HG02852 (cell line): Measurements from ENCODE around the gene POP4.

Experiments used
- ATAC-seq: cut with Tn5 transposase; IDR thresholded peaks from one replicate; pipeline ENCODE4 v1.9.1; 2021; ENCODE audit warnings: mild to moderate bottlenecking, moderate library complexity; ENCODE audit not compliant: unreplicated experiment

POP4 gene

GRCh38 chr19:29660835-29661234, 54.8 kb downstream of the POP4 start:
- ATAC-seq, result no peak

DNA sequence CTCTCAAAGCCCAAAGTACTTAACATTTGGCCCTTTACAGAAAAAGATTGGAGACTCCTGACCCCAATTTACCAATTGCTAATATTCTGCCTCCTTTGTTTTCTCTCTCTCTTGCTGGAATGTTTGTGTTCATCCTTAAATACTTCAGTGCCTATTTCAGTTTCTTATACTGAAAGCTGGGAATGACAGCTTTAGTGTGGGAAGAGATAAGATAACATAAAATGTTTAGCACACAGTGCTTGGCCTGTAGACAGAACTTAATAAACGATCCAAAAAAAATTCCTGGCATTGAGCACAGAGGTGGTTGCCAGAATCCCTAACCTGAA, 56.2 kb downstream of the POP4 start:
- ATAC-seq, result no peak

DNA sequence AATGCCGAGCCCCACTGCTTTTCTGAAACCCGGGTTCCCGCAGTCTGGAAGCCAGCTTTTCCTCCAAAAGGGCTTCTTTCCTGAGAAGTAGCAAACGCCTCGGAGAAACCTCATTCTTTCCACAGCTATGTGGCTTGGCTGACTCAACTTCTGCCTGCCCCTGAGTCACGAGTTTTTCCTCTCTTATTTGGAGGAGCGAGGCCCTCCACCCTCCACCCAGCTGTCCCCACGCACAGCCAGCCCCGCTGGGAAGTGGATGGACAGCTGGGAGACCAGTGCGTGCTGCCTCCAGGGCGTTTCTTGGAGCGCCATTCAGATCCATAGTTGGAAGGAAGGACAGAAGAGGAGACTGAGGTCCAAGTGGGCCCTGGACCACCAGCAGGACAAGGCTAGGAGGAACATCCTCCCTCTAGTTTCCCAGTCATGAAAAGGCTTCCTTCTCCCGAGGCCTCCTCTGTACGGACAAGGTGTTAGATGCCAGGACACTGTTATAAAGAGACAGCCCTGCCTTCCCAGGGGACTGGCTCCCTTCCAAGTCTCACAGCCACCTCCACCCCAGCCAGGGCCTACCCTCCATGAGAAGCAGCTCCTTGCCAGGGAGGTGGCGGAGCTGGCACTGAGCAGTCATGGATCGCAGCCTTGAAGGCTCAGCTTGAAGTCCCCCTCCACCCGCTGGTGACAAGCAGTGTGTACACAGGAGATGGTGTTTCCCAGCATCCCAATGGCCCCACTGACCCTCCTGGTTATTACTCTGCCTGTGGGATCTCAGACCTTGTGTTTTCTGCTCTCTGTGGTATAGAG, 56.7 kb downstream of the POP4 start:
- ATAC-seq, result no peak

GRCh38 chr19:29663861-29664752, 58.0 kb downstream of the POP4 start:
- ATAC-seq, result no peak

DNA sequence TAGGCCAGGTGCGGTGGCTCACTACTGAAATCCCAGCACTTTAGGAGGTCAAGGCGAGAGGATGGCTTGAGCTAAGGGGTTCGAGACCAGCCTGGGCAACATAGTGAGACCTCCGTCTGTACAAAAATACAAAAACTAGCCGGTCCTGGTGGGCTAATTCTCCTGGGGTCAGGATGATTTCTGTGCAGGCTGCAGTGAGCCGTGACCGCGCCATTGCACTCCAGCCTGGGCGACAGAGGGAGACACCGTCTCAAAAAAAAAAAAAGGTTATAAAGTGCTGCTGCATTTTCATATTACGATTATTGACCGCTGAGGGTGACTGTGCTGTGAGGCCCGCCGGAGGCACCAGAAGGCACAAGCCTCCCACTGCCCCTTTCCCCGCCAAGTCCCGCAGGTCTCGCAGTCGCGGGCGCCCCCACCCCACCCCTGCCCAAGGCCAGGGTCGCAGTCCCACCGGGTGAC, 58.7 kb downstream of the POP4 start:
- ATAC-seq, result peak; percentile 29

DNA sequence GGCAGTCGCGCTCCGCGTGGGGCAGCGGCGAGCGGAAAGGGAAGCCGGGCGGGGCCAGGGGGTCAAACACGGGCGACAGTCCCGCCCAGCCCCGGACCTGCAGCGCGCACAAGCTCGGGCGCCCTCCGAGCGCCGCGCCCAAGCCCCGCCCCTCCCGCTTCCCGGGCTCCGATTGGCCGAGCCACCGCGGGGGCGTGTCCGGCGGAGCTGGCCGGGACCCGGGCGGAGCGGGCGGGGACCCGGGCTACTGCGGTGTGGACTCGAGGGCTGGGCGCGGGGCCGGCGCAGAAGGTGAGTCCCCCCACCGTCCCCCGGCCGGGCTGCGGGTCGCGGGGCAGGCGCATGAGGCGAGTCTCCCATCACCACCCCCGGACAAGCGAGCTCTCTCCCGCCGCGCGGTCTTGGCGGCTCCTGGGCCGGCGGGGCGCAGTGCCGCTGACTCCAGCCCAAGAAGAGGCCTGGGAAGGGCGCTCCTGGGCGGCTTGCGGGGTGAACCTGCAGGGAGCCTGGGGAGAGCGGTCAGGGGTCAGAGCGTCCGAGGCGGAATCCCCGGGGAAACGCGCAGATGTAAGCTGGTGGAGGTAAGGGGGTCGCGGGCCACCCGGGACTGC, 59.2 kb downstream of the POP4 start, which contains the start of gene PLEKHF1:
PLEKHF1 (plus strand) TSS at position 247 of the 611 bp plus-strand sequence. CDS start 8,379 bp downstream, outside the sequence.
- ATAC-seq, result peak; percentile 85

GRCh38 chr19:29665826-29666577, 59.9 kb downstream of the POP4 start:
- no peak for ATAC-seq
